Ovary (tissue), 3 donors: ENCODE results near the gene TRIML2.

Source experiments
- CTCF ChIP-seq, 3 donors: fragments of 450-650 bp in 2 of 3; fragments of 200-600 bp in 1 of 3; IDR thresholded peaks; one replicate each; pipeline versions ENCODE4 v1.5.1 to v1.8.0; 2016 to 2022; ENCODE audit warnings: antibody characterized with exemption in 3 of 3, mild to moderate bottlenecking in 1 of 3
- EP300 ChIP-seq: sonication (generic); formaldehyde crosslinking; IDR thresholded peaks from one replicate; pipeline ENCODE4 v1.6.1; 2017; ENCODE audit warnings: antibody characterized with exemption
- donor health status: DM: no; HTN: no; CAD: no.

- TF ChIP-seq CTCF (IDR thresholded peaks at IDR 0.05): no peak
- TF ChIP-seq EP300: no peak
Measured at GRCh38 chr4:188146618-188147017, 37.2 kb upstream of the TRIML2 start.
